C1 segment of cervical spinal cord (tissue), 14 donors: ENCODE data around the gene RNF150.

Source experiments
- DNase-seq, 14 donors: peaks; one replicate each; lab custom pipeline; 2025; lab: John Stamatoyannopoulos, UW

RNF150 gene

GRCh38 chr4:141027421-141027820 is 105.8 kb downstream of the RNF150 start:
- DNase-seq, result peak in 1 of 14 donors; percentile 11

GRCh38 chr4:141026900-141027299 is 106.4 kb downstream of the RNF150 start:
- DNase-seq, result no peak

GRCh38 chr4:141023051-141023450 is 110.2 kb downstream of the RNF150 start:
- DNase-seq, result no peak

GRCh38 chr4:141022111-141022695 is 111.1 kb downstream of the RNF150 start:
- no peak for DNase-seq

GRCh38 chr4:141021397-141022110 is 111.7 kb downstream of the RNF150 start:
- DNase-seq, result peak in 1 of 14 donors; percentile 18

GRCh38 chr4:141020801-141021261 is 112.4 kb downstream of the RNF150 start:
- DNase-seq, result peak in 1 of 14 donors; percentile 52

GRCh38 chr4:141019768-141020167 is 113.5 kb downstream of the RNF150 start:
- DNase-seq, result no peak

- DNase-seq, result no peak
Measured at GRCh38 chr4:141016117-141016798, 117.0 kb downstream of the RNF150 start.

- no peak for DNase-seq
Measured at GRCh38 chr4:141013899-141014298, 119.4 kb downstream of the RNF150 start.

GRCh38 chr4:141011901-141012315 is 121.4 kb downstream of the RNF150 start:
- DNase-seq, result peak in 6 of 14 donors; percentile 2 to 59 (median 10)

GRCh38 chr4:141009931-141010330 is 123.3 kb downstream of the RNF150 start:
- no peak for DNase-seq

GRCh38 chr4:141009129-141009528 is 124.1 kb downstream of the RNF150 start:
- DNase-seq, result no peak

- no peak for DNase-seq
Measured at GRCh38 chr4:141006242-141006802, 126.9 kb downstream of the RNF150 start.

- peak in 1 of 14 donors; percentile 1 for DNase-seq
Measured at GRCh38 chr4:141004823-141005222, 128.4 kb downstream of the RNF150 start.

- DNase-seq, result no peak
Measured at GRCh38 chr4:141003193-141003592, 130.1 kb downstream of the RNF150 start.

GRCh38 chr4:141002323-141002805 is 130.9 kb downstream of the RNF150 start:
- peak in 1 of 14 donors; percentile 56 for DNase-seq

- DNase-seq, result no peak
Measured at GRCh38 chr4:140996766-140997165, 136.5 kb downstream of the RNF150 start.

- DNase-seq, result peak in 1 of 14 donors; percentile 26
Measured at GRCh38 chr4:140995058-140995457, 138.2 kb downstream of the RNF150 start.

- DNase-seq, result no peak
Measured at GRCh38 chr4:140994015-140994414, 139.3 kb downstream of the RNF150 start.

- no peak for DNase-seq
Measured at GRCh38 chr4:140993370-140993769, 139.9 kb downstream of the RNF150 start.

- DNase-seq, result no peak
Measured at GRCh38 chr4:140989944-140990343, 143.3 kb downstream of the RNF150 start.

- no peak for DNase-seq
Measured at GRCh38 chr4:140986045-140986444, 147.2 kb downstream of the RNF150 start.
